Measurements from ENCODE around the gene DOC2B.
"Not testable (repeated sequence)": the region's sequence is repeated elsewhere in the genome, so short reads cannot be mapped to it uniquely, and the experiment has no call there.

DOC2B gene

GRCh38 chr17:210402-210801 lies 29.0 kb upstream of the DOC2B start:
- no peak for DNase-seq

GRCh38 chr17:208429-208828 lies 27.0 kb upstream of the DOC2B start:
- DNase-seq, result no peak

GRCh38 chr17:207775-208174 lies 26.3 kb upstream of the DOC2B start:
- DNase-seq, result no peak

- DNase-seq, result no peak
Measured at GRCh38 chr17:206941-207560, 25.6 kb upstream of the DOC2B start.

- not testable (repeated sequence) for DNase-seq
Measured at GRCh38 chr17:206484-206883, 25.0 kb upstream of the DOC2B start.

- DNase-seq, result no peak
Measured at GRCh38 chr17:205817-206216, 24.4 kb upstream of the DOC2B start.

- no peak for DNase-seq
Measured at GRCh38 chr17:205148-205669, 23.8 kb upstream of the DOC2B start.

- no peak for DNase-seq
Measured at GRCh38 chr17:204427-205147, 23.1 kb upstream of the DOC2B start.

GRCh38 chr17:202501-202951 lies 21.1 kb upstream of the DOC2B start:
- DNase-seq, result no peak

- DNase-seq, result not testable (repeated sequence)
Measured at GRCh38 chr17:201736-202135, 20.3 kb upstream of the DOC2B start.

GRCh38 chr17:201257-201656 lies 19.8 kb upstream of the DOC2B start:
- DNase-seq, result not testable (repeated sequence)

GRCh38 chr17:200586-200985 lies 19.1 kb upstream of the DOC2B start:
- DNase-seq, result no peak

- no peak for DNase-seq
Measured at GRCh38 chr17:199806-200545, 18.5 kb upstream of the DOC2B start.

GRCh38 chr17:199191-199604 lies 17.7 kb upstream of the DOC2B start:
- no peak for DNase-seq

GRCh38 chr17:198225-198624 lies 16.8 kb upstream of the DOC2B start:
- not testable (repeated sequence) for DNase-seq

GRCh38 chr17:197352-197751 lies 15.9 kb upstream of the DOC2B start:
- no peak for DNase-seq

- DNase-seq, result no peak
Measured at GRCh38 chr17:194828-195602, 13.6 kb upstream of the DOC2B start.

GRCh38 chr17:193841-194806 lies 12.7 kb upstream of the DOC2B start:
- no peak for DNase-seq

- DNase-seq, result no peak
Measured at GRCh38 chr17:193426-193810, 12.0 kb upstream of the DOC2B start.

GRCh38 chr17:192666-193425 lies 11.4 kb upstream of the DOC2B start:
- no peak for DNase-seq

GRCh38 chr17:189444-189843 lies 8.0 kb upstream of the DOC2B start:
- no peak for DNase-seq

Measured in DMS 273 treated with DMSO at 0.1 percent for 48 hours (cell line).